SK-N-MC (cell line): Measurements from ENCODE around the gene DET1.

ENCODE experiments used
- DNase-seq: peaks from one replicate; pipeline ENCODE4 v3.0.0-alpha.2; 2011; ENCODE audit warnings: low read depth, low spot score
- H3K27ac ChIP-seq: fragments of 200-600 bp; sonication (generic); 2 replicates; pipeline ENCODE4 v1.5.1; 2016; ENCODE audit warnings: mixed run types
- H3K36me3 ChIP-seq: fragments of 200-600 bp; sonication (generic); 2 replicates; pipeline ENCODE4 v1.6.1; 2017; ENCODE audit warnings: antibody characterized with exemption, low read length, mixed read lengths; ENCODE audit not compliant: insufficient read depth
- H3K4me3 ChIP-seq: fragments of 200-600 bp; sonication (generic); 2 replicates; pipeline ENCODE4 v1.5.1; 2016
- H3K9ac ChIP-seq: fragments of 200-600 bp; sonication (generic); 2 replicates; pipeline ENCODE4 v1.8.0; 2017; ENCODE audit warnings: mixed run types, mixed read lengths; ENCODE audit not compliant: insufficient read length
- H3K9me3 ChIP-seq: fragments of 200-600 bp; sonication (generic); 2 replicates; pipeline ENCODE4 v1.6.1; 2017; ENCODE audit warnings: low read depth, mild to moderate bottlenecking, antibody characterized with exemption, low read length, moderate library complexity, mixed read lengths
- EZH2 ChIP-seq: fragments of 200-600 bp; sonication (generic); IDR thresholded peaks from one replicate; pipeline ENCODE4 v1.6.1; 2017; ENCODE audit warnings: antibody characterized with exemption
- FOXP2 ChIP-seq: optimal IDR thresholded peaks from 2 replicates; pipeline ENCODE3; 2011; ENCODE audit warnings: mild to moderate bottlenecking, moderate library complexity; ENCODE audit not compliant: insufficient read depth; ENCODE audit errors: extremely low read length, control extremely low read depth
- POLR2AphosphoS5 ChIP-seq: IDR thresholded peaks from 2 replicates; pipeline ENCODE4 v1.6.1; 2012; ENCODE audit warnings: mild to moderate bottlenecking, low read depth, low read length, borderline replicate concordance

The DET1 gene

GRCh38 chr15:88493844-88494243 lies 52.6 kb downstream of the DET1 start:
- Histone ChIP-seq H3K36me3 (no peaks in the 10 kb centered on the region), H3K27ac (no peak overlapping the region), H3K9me3 (no peaks in the 10 kb centered on the region), H3K9ac (no peak overlapping the region), H3K4me3 (no peak overlapping the region)
- TF ChIP-seq POLR2AphosphoS5 = no peak
- no peak for TF ChIP-seq EZH2
- no peak for TF ChIP-seq FOXP2
- no peak for DNase-seq

- H3K9me3 ChIP-seq = no peaks in the 10 kb centered on the region
- H3K9ac ChIP-seq = no peak overlapping the region
- no peak overlapping the region for H3K4me3 ChIP-seq
- H3K36me3 ChIP-seq = no peaks in the 10 kb centered on the region
- no peak for TF ChIP-seq EZH2
- no peak for TF ChIP-seq POLR2AphosphoS5
- TF ChIP-seq FOXP2 = no peak
- H3K27ac ChIP-seq = no peak overlapping the region
- DNase-seq = no peak
Measured at GRCh38 chr15:88491158-88491557, 55.3 kb downstream of the DET1 start.

GRCh38 chr15:88490036-88490435 lies 56.4 kb downstream of the DET1 start:
- TF ChIP-seq EZH2 (no peak), POLR2AphosphoS5 (no peak)
- H3K27ac ChIP-seq = no peak overlapping the region
- DNase-seq = no peak
- H3K9me3 ChIP-seq = no peaks in the 10 kb centered on the region
- H3K4me3 ChIP-seq = no peak overlapping the region
- H3K36me3 ChIP-seq = no peaks in the 10 kb centered on the region
- no peak overlapping the region for H3K9ac ChIP-seq

GRCh38 chr15:88489321-88489720 lies 57.2 kb downstream of the DET1 start:
- Histone ChIP-seq H3K4me3 (no peak overlapping the region), H3K9me3 (no peaks in the 10 kb centered on the region), H3K9ac (no peak overlapping the region), H3K27ac (no peak overlapping the region), H3K36me3 (no peaks in the 10 kb centered on the region)
- no peak for DNase-seq
- no peak for TF ChIP-seq POLR2AphosphoS5
- no peak for TF ChIP-seq EZH2
- TF ChIP-seq FOXP2 = no peak

- Histone ChIP-seq H3K27ac (no peak overlapping the region), H3K9me3 (no peaks in the 10 kb centered on the region), H3K36me3 (no peaks in the 10 kb centered on the region), H3K4me3 (no peak overlapping the region), H3K9ac (no peak overlapping the region)
- no peak for DNase-seq
- TF ChIP-seq POLR2AphosphoS5 = no peak
- TF ChIP-seq EZH2 = no peak
- TF ChIP-seq FOXP2 = no peak
Measured at GRCh38 chr15:88487796-88488523, 58.5 kb downstream of the DET1 start.

GRCh38 chr15:88487178-88487795 lies 59.2 kb downstream of the DET1 start:
- Histone ChIP-seq H3K9ac (no peak overlapping the region), H3K9me3 (no peaks in the 10 kb centered on the region)
- DNase-seq = no peak

GRCh38 chr15:88484682-88485331 lies 61.7 kb downstream of the DET1 start:
- Histone ChIP-seq H3K4me3 (no peak overlapping the region), H3K9ac (no peak overlapping the region), H3K36me3 (no peaks in the 10 kb centered on the region), H3K27ac (no peak overlapping the region), H3K9me3 (no peaks in the 10 kb centered on the region)
- no peak for TF ChIP-seq FOXP2
- TF ChIP-seq EZH2 = no peak
- TF ChIP-seq POLR2AphosphoS5 = no peak
- no peak for DNase-seq

More at GRCh38 chr15:88487178-88487795, 59.2 kb downstream of the DET1 start:
- no peaks in the 10 kb centered on the region for H3K36me3 ChIP-seq
- TF ChIP-seq FOXP2 (no peak), POLR2AphosphoS5 (no peak), EZH2 (no peak)
- H3K27ac ChIP-seq = no peak overlapping the region
- no peak overlapping the region for H3K4me3 ChIP-seq

GRCh38 chr15:88482263-88482662 lies 64.2 kb downstream of the DET1 start:
- Histone ChIP-seq H3K27ac (no peak overlapping the region), H3K9me3 (no peaks in the 10 kb centered on the region), H3K9ac (no peak overlapping the region), H3K4me3 (no peak overlapping the region), H3K36me3 (peaks cover 2% of the 10 kb centered on the region; the same call in 1 of the 2 replicates)
- no peak for DNase-seq
- TF ChIP-seq EZH2 = no peak
- TF ChIP-seq POLR2AphosphoS5 = no peak
- no peak for TF ChIP-seq FOXP2

- no peak for TF ChIP-seq EZH2
- Histone ChIP-seq H3K9me3 (no peaks in the 10 kb centered on the region), H3K9ac (no peak overlapping the region), H3K27ac (no peak overlapping the region), H3K4me3 (no peak overlapping the region), H3K36me3 (peaks cover 8% of the 10 kb centered on the region; the same call in 1 of the 2 replicates)
- DNase-seq = no peak
Measured at GRCh38 chr15:88480981-88481380, 65.5 kb downstream of the DET1 start.
